Bone marrow (tissue), 2 donors: ENCODE measurements around the gene GPC1.

Experiments
- DNase-seq, 2 donors: peaks; one replicate each; lab custom pipeline; 2025; lab: John Stamatoyannopoulos, UW

Gene GPC1

GRCh38 chr2:240442891-240443715, 7.6 kb downstream of the GPC1 start:
- no peak for DNase-seq

GRCh38 chr2:240443891-240444301, 8.4 kb downstream of the GPC1 start:
- no peak for DNase-seq

- no peak for DNase-seq
Observed at GRCh38 chr2:240444464-240444863, 9.0 kb downstream of the GPC1 start.

- no peak for DNase-seq
Observed at GRCh38 chr2:240445961-240446663, 10.6 kb downstream of the GPC1 start.

GRCh38 chr2:240446664-240447175, 11.3 kb downstream of the GPC1 start:
- no peak for DNase-seq

- no peak for DNase-seq
Observed at GRCh38 chr2:240447331-240447730, 11.9 kb downstream of the GPC1 start.

- no peak for DNase-seq
Observed at GRCh38 chr2:240447934-240448333, 12.5 kb downstream of the GPC1 start.

- DNase-seq, result no peak
Observed at GRCh38 chr2:240448387-240449274, 13.2 kb downstream of the GPC1 start.

GRCh38 chr2:240449764-240450531, 14.5 kb downstream of the GPC1 start:
- DNase-seq, result no peak

GRCh38 chr2:240450532-240451107, 15.2 kb downstream of the GPC1 start:
- no peak for DNase-seq

GRCh38 chr2:240451108-240451611, 15.7 kb downstream of the GPC1 start:
- DNase-seq, result no peak

- no peak for DNase-seq
Observed at GRCh38 chr2:240451791-240452461, 16.5 kb downstream of the GPC1 start.

GRCh38 chr2:240452462-240453256, 17.2 kb downstream of the GPC1 start:
- no peak for DNase-seq

GRCh38 chr2:240453461-240454105, 18.1 kb downstream of the GPC1 start:
- no peak for DNase-seq

- DNase-seq, result no peak
Observed at GRCh38 chr2:240454106-240454901, 18.8 kb downstream of the GPC1 start.

- DNase-seq, result no peak
Observed at GRCh38 chr2:240455272-240455646, 19.8 kb downstream of the GPC1 start.

- DNase-seq, result no peak
Observed at GRCh38 chr2:240455647-240456446, 20.4 kb downstream of the GPC1 start.
